GM18519 (cell line): ENCODE measurements around the gene RILPL1.
"Not testable (repeated sequence)": the region's sequence is repeated elsewhere in the genome, so short reads cannot be mapped to it uniquely, and the experiment has no call there.

Source experiments
- ATAC-seq: cut with Tn5 transposase; IDR thresholded peaks from one replicate; pipeline ENCODE4 v1.9.1; 2021; ENCODE audit warnings: mild to moderate bottlenecking, moderate library complexity; ENCODE audit not compliant: unreplicated experiment, low FRiP score

Gene RILPL1

GRCh38 chr12:123435636-123436016 is 97.9 kb downstream of the RILPL1 start:
- ATAC-seq = no peak

- no peak for ATAC-seq
These were observed 99.9 kb downstream of the RILPL1 start for GRCh38 chr12:123433615-123434014.

- not testable (repeated sequence) for ATAC-seq
These were observed 101.3 kb downstream of the RILPL1 start for GRCh38 chr12:123431951-123432817.

- not testable (repeated sequence) for ATAC-seq
These were observed 104.4 kb downstream of the RILPL1 start for GRCh38 chr12:123429101-123429500.

GRCh38 chr12:123428591-123428990 is 104.9 kb downstream of the RILPL1 start:
- ATAC-seq = no peak

GRCh38 chr12:123427036-123427769 is 106.3 kb downstream of the RILPL1 start:
- ATAC-seq = peak; percentile 85

GRCh38 chr12:123421314-123421713 is 112.2 kb downstream of the RILPL1 start:
- ATAC-seq = no peak
